Gastroesophageal sphincter (tissue), 3 donors: ENCODE results near the gene BMPR1A.

Experiments used
- EP300 ChIP-seq: sonication (generic); formaldehyde crosslinking; IDR thresholded peaks from one replicate; pipeline ENCODE4 v1.6.1; 2017; ENCODE audit warnings: antibody characterized with exemption, mild to moderate bottlenecking
- POLR2AphosphoS5 ChIP-seq: sonication (generic); formaldehyde crosslinking; IDR thresholded peaks from one replicate; pipeline ENCODE4 v1.6.1; 2017; ENCODE audit warnings: antibody characterized with exemption
- TF ChIP-seq, protein P1 (sequence below), 4 experiments: fragments of 200-600 bp in 2 of 4; fragments of 450-650 bp in 2 of 4; sonication (generic) in 1 of 4; IDR thresholded peaks; one replicate each; pipeline ENCODE4 v1.5.1; 2017 to 2019; ENCODE audit warnings: antibody characterized with exemption in 4 of 4, mild to moderate bottlenecking in 2 of 4, moderate library complexity in 2 of 4

DNA sequence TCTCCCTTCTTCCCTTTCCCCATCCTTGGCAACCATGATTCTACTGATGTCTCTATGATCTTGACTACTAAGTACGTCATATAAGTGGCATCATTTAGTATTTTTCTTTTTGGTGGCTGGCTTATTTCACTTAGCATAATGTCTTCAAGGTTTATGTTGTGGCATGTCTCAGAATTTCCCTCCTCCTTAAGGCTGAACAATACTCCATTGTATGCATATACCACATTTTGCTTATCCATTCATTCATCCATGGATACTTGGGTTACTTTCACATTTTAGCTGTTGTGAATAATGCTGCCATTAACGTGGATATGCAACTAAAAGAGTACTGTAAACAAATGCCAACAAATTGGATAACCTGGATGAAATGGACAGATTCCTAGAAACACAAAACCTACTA, 60.8 kb downstream of the BMPR1A start:
- TF ChIP-seq POLR2AphosphoS5, result no peak
- TF ChIP-seq, protein P1, sequence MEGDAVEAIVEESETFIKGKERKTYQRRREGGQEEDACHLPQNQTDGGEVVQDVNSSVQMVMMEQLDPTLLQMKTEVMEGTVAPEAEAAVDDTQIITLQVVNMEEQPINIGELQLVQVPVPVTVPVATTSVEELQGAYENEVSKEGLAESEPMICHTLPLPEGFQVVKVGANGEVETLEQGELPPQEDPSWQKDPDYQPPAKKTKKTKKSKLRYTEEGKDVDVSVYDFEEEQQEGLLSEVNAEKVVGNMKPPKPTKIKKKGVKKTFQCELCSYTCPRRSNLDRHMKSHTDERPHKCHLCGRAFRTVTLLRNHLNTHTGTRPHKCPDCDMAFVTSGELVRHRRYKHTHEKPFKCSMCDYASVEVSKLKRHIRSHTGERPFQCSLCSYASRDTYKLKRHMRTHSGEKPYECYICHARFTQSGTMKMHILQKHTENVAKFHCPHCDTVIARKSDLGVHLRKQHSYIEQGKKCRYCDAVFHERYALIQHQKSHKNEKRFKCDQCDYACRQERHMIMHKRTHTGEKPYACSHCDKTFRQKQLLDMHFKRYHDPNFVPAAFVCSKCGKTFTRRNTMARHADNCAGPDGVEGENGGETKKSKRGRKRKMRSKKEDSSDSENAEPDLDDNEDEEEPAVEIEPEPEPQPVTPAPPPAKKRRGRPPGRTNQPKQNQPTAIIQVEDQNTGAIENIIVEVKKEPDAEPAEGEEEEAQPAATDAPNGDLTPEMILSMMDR (IDR thresholded peaks at IDR 0.05), result no peak
- no peak for TF ChIP-seq EP300
